PFSK-1 (cell line): ENCODE measurements around the gene CD37.

ENCODE experiments used
- POLR2AphosphoS5 ChIP-seq: IDR thresholded peaks from 2 replicates; pipeline ENCODE4 v1.6.1; 2012; ENCODE audit warnings: low read depth, mild to moderate bottlenecking, control low read depth, low read length, moderate library complexity
- SIN3A ChIP-seq: IDR thresholded peaks from 2 replicates; pipeline ENCODE4 v1.6.1; 2012; ENCODE audit warnings: mild to moderate bottlenecking, low read length, moderate library complexity, borderline replicate concordance; ENCODE audit not compliant: insufficient read depth
- TAF1 ChIP-seq: IDR thresholded peaks from 2 replicates; pipeline ENCODE4 v1.6.1; 2012; ENCODE audit warnings: low read length, control low read depth, borderline replicate concordance; ENCODE audit not compliant: insufficient read depth

DNA sequence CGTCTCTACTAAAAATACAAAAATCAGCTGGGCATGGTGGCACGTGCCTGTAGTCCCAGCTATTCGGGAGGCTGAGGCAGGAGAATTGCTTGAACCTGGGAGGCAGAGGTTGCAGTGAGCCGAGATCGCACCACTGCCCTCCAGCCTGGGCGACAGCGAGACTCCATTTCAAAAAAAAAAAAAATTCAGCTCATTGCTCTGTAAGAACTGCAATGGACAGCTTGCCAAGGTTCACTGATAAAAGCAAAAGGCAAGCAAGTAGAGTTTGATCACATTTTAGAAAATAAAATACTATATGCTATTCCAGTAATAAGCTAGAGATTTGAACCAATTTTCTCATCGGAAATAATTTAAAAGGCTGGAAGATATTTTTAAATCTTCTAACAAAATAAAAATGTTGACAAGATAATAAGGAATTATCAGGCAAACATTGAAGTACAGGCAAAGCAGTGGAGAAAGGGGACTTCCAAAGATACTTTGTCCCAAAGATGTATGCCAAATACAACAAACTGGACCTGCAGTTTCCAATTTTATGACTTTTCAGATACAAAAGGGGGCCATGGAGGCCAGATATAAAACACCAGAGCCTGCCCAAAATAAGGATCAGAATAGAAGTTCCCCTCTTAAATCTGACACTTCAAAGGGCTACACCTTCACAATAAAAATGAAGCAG, 39.9 kb upstream of the CD37 start:
- TF ChIP-seq POLR2AphosphoS5 (no peak), TAF1 (no peak), SIN3A (no peak)
